Neural crest cell (in vitro differentiated cells): ENCODE results near the gene CAMK2D. TPM values are rescaled to one million over a fixed set of nuclear protein-coding genes. Genes with fewer than 3 reads are reported as not detected.

ENCODE experiments used
- DNase-seq: peaks from one replicate; pipeline ENCODE4 v3.0.0; 2021; ENCODE audit warnings: low read depth, mixed read lengths, low spot score
- H3K27ac Mint-ChIP-seq: one replicate; pipeline ENCODE4 v1.8.0; 2021; ENCODE audit warnings: mild to moderate bottlenecking, mixed read lengths; ENCODE audit not compliant: unreplicated experiment
- H3K27me3 Mint-ChIP-seq: 2 replicates; pipeline ENCODE4 v1.8.0; 2021; ENCODE audit warnings: low read depth, mild to moderate bottlenecking, mixed read lengths
- H3K36me3 Mint-ChIP-seq: 2 replicates; pipeline ENCODE4 v1.8.0; 2021; ENCODE audit warnings: low read depth, mild to moderate bottlenecking, mixed read lengths
- H3K4me1 Mint-ChIP-seq: 2 replicates; pipeline ENCODE4 v1.8.0; 2021; ENCODE audit warnings: mixed read lengths
- H3K4me3 Mint-ChIP-seq: one replicate; pipeline ENCODE4 v1.8.0; 2021; ENCODE audit warnings: mild to moderate bottlenecking, mixed read lengths
- H3K9me3 Mint-ChIP-seq: 2 replicates; pipeline ENCODE4 v1.8.0; 2021; ENCODE audit warnings: mixed read lengths
- CTCF ChIP-seq: fragments of 200-600 bp; sonication (generic); conservative IDR thresholded peaks from 2 replicates; pipeline ENCODE4 v1.5.0; 2021; ENCODE audit warnings: antibody characterized with exemption, mild to moderate bottlenecking
- total RNA-seq: library from RNA; stranded (reverse); gene quantifications from 2 replicates; pipeline ENCODE4 v1.2.1, GENCODE V29; 2021

The CAMK2D gene
- total RNA-seq, 1 donor from 2014 or later: 33.7 TPM

GRCh38 chr4:113502476-113502875 lies 259.1 kb downstream of the CAMK2D start:
- DNase-seq: no peak
- Mint-ChIP-seq H3K36me3 (peaks cover 12% of the 10 kb centered on the region), H3K27ac (no peak overlapping the region), H3K4me1 (peaks cover 22% of the 10 kb centered on the region), H3K9me3 (peaks cover 2% of the 10 kb centered on the region), H3K27me3 (no peaks in the 10 kb centered on the region), H3K4me3 (no peak overlapping the region)
- no peak for TF ChIP-seq CTCF

DNA sequence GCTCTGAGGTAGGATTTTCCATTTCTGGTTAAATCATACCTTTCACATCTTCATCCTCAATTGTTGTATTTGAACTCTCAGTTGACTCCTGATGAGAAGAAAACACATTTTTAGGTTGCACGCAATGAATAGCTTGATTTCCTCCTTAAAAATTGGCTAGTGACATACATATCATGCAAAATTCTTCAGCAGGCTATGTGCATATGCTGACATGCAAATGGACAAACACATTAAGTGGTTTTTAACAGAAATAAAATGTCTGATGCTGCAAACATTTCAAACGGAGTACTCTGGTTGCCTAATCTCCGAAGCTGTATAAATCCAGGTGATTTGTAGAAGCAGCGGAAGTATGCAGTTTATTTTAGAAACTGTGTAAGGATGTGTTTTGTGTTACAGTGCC lies 261.1 kb downstream of the CAMK2D start:
- H3K36me3 Mint-ChIP-seq: peaks cover 26% of the 10 kb centered on the region
- no peak overlapping the region for H3K27ac Mint-ChIP-seq
- peaks cover 7% of the 10 kb centered on the region for H3K9me3 Mint-ChIP-seq
- TF ChIP-seq CTCF: no peak
- H3K4me1 Mint-ChIP-seq: peaks cover 27% of the 10 kb centered on the region
- no peak for DNase-seq
- no peaks in the 10 kb centered on the region for H3K27me3 Mint-ChIP-seq
- no peak overlapping the region for H3K4me3 Mint-ChIP-seq

GRCh38 chr4:113499696-113500095 lies 261.8 kb downstream of the CAMK2D start:
- peaks cover 33% of the 10 kb centered on the region for H3K36me3 Mint-ChIP-seq
- no peak overlapping the region for H3K27ac Mint-ChIP-seq
- TF ChIP-seq CTCF: no peak
- H3K4me3 Mint-ChIP-seq: no peak overlapping the region
- peaks cover 10% of the 10 kb centered on the region for H3K9me3 Mint-ChIP-seq
- peaks cover 27% of the 10 kb centered on the region for H3K4me1 Mint-ChIP-seq
- no peaks in the 10 kb centered on the region for H3K27me3 Mint-ChIP-seq
- DNase-seq: no peak

DNA sequence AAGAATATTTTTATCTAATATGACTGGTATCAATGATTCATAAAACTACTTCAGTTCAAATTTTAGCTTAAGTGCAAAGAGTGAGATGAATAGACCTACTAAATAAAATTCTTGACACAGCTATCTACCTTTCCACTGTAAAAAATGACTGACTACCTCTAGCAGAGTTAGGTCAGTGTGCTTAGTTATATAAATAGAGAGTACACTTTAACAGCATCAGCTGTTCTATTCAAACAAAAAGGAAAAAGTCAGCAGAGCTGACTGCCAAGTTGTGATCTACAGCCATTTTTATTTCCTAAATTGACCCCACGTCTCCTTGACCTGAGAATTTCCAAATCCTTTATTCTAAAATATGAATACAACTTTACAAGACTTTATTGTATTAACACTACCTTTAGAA lies 262.4 kb downstream of the CAMK2D start:
- H3K4me1 Mint-ChIP-seq: peaks cover 23% of the 10 kb centered on the region
- DNase-seq: no peak
- H3K27ac Mint-ChIP-seq: no peak overlapping the region
- TF ChIP-seq CTCF: no peak
- H3K27me3 Mint-ChIP-seq: no peaks in the 10 kb centered on the region
- no peak overlapping the region for H3K4me3 Mint-ChIP-seq
- peaks cover 10% of the 10 kb centered on the region for H3K9me3 Mint-ChIP-seq
- peaks cover 33% of the 10 kb centered on the region for H3K36me3 Mint-ChIP-seq

DNA sequence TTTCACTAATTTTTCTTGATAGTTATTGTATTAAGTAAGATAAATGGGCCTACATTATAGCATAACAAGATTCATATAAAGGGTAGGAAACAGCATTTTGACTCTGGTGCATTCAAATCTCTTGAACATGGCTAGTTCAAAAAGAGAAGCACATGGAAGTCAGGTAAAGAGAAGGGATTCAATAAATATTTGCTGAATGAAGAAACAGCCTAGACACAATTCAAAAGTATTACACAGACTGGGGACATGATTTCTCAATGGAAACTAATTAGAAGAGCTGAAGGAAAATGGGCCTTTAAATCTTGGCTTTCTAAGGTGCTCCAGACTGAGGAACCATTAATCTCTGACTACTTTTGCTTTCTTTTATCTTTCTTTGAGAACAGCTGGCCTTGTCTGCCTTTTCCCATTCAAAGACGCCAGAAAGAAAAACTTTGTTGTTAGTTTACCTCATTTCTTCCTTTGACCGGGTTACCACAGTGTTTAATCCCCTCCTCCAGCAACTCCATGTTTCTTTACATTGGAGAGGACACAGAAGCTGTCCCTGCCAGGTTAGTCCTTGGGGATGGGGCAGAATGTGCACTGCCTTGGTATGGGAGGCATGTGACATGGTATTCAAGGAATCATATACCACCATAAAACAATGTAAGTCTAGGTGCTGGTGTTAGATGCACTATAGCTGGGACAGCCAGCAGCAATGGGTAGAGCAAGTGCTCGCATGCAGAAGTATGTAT lies 264.2 kb downstream of the CAMK2D start:
- Mint-ChIP-seq H3K27ac (peak overlapping the region; percentile 57), H3K4me3 (peak overlapping the region; percentile 10), H3K36me3 (peaks cover 33% of the 10 kb centered on the region), H3K27me3 (no peaks in the 10 kb centered on the region), H3K4me1 (peaks cover 14% of the 10 kb centered on the region), H3K9me3 (peaks cover 8% of the 10 kb centered on the region)
- no peak for DNase-seq
- no peak for TF ChIP-seq CTCF
